Right lung (tissue), 5 donors: ENCODE data around the gene ST6GALNAC1. TPM values are rescaled to one million over a fixed set of nuclear protein-coding genes. Genes with fewer than 3 reads are reported as not detected.
A peak's percentile ranks its signal among the peaks of the same experiment; 100 is the strongest.
"Not testable (repeated sequence)": the region's sequence is repeated elsewhere in the genome, so short reads cannot be mapped to it uniquely, and the experiment has no call there.

ENCODE experiments used
- DNase-seq, 2 donors: peaks; one replicate each; pipeline ENCODE4 v3.0.0-alpha.2; 2013
- polyA plus RNA-seq, 5 donors: library from polyadenylated mRNA; unstranded; fragments of 120-200 nt; gene quantifications; one replicate each; pipeline versions ENCODE4 v1.2.1 to v1.2.3, GENCODE V29; 2013; ENCODE audit warnings: inconsistent platforms in 1 of 5, low replicate concordance in 1 of 5; ENCODE audit not compliant: insufficient read length in 5 of 5, insufficient read depth in 1 of 5

Gene ST6GALNAC1
- polyA plus RNA-seq, 5 donors: 2.2 to 4.2 (median 3.2) TPM

DNA sequence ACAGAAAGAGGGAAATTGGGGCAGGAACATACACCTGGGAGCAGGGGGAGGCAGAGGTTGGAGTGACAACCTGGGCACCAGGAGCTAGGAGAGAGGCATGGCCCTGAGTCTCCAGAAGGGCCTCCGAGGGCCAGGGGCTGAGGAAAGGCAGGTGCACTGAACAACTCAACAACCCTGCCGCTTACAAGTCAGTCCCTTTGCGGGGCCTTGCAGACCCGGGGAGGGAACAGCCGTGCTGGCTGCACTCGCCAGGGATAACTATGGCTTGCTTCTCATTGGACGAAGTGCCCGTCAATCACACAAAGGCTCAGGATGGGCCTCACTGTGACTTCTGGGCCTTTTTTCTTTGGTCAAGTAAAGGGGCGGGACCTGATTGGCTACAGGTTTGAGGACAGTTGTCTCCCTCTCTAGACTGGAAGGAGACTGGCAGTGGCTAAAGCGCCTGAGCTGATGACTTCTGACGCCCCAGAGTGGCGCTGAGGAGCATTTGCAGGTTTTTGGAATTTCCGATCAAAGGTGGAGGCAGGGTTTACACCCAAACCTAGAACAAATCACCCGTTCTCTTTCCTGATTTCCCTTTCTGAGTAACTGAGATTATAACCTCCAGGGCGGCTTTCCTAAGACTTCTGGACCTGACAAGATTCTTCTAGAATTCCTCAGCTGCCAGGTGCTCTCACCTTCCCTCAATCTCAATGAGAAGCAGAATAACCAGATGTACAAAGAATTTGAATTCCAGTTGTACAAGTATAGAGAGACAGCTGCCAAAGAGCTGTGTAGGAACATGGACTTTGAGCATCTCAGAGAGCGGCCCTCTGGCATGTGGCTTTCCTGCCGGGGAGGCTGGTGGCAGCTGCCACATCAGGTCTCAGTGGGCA is 30.3 kb downstream of the ST6GALNAC1 start:
- no peak for DNase-seq

DNA sequence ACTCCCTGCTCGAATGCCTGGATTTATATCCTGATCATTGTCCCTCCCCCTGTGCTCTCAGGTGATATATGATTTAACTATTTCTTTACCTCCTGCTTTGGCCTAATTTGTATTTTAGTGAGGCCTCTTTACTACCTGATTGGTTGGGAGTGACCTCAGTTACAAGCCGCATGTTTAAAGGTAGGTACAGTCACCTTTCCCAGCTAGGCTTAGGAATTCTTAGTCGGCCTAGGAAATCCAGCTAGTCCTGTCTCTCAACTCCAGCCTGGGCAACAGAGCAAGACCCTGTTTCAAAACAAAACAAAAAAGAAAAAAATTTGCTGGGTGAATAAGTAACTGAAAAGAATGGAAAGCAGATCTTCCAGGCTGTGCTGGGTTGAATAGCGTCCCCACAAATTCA is 31.1 kb downstream of the ST6GALNAC1 start:
- DNase-seq: no peak

GRCh38 chr17:76611758-76612157 is 31.8 kb downstream of the ST6GALNAC1 start:
- DNase-seq: no peak

GRCh38 chr17:76611080-76611749 is 32.3 kb downstream of the ST6GALNAC1 start:
- DNase-seq: not testable (repeated sequence)

GRCh38 chr17:76606685-76607084 is 36.9 kb downstream of the ST6GALNAC1 start:
- DNase-seq: not testable (repeated sequence)

- no peak for DNase-seq
Measured at GRCh38 chr17:76601065-76601464, 42.5 kb downstream of the ST6GALNAC1 start.

GRCh38 chr17:76599694-76600460 is 43.7 kb downstream of the ST6GALNAC1 start:
- DNase-seq: no peak

GRCh38 chr17:76598004-76598439 is 45.5 kb downstream of the ST6GALNAC1 start:
- DNase-seq: no peak

GRCh38 chr17:76597156-76598003 is 46.2 kb downstream of the ST6GALNAC1 start:
- DNase-seq: no peak

DNA sequence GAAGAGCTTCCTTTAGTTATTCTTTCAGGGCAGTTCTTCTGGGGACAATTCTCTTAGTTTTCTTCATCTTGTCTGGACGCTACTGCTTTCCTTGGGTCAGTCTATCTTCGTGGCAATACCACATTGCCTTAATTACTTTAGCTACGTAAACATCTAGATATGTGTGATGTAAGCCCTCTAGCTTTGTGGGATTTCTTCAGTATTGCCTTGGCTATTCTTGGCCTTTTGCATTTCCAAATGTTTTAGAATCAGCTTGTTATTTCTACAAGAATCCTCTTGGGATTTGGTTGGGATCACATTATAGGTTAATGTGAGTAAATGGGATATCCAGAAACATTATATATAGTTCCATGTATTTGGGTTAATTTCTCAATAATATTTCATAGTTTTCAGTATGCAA is 48.9 kb downstream of the ST6GALNAC1 start:
- DNase-seq: no peak

- DNase-seq: no peak
Measured at GRCh38 chr17:76593959-76594358, 49.6 kb downstream of the ST6GALNAC1 start.

- no peak for DNase-seq
Measured at GRCh38 chr17:76593384-76593826, 50.2 kb downstream of the ST6GALNAC1 start.

- no peak for DNase-seq
Measured at GRCh38 chr17:76588182-76588581, 55.4 kb downstream of the ST6GALNAC1 start.

- no peak for DNase-seq
Measured at GRCh38 chr17:76586741-76587487, 56.6 kb downstream of the ST6GALNAC1 start.

- DNase-seq: peak; percentile 39 to 47
Measured at GRCh38 chr17:76585649-76586593, 57.6 kb downstream of the ST6GALNAC1 start, which contains the start of gene ST6GALNAC2. Gene ST6GALNAC2, minus strand, starts transcription at chr17:76585860. Its CDS starts 52 bp downstream, at chr17:76585808.

- no peak for DNase-seq
Measured at GRCh38 chr17:76585033-76585648, 58.4 kb downstream of the ST6GALNAC1 start.

DNA sequence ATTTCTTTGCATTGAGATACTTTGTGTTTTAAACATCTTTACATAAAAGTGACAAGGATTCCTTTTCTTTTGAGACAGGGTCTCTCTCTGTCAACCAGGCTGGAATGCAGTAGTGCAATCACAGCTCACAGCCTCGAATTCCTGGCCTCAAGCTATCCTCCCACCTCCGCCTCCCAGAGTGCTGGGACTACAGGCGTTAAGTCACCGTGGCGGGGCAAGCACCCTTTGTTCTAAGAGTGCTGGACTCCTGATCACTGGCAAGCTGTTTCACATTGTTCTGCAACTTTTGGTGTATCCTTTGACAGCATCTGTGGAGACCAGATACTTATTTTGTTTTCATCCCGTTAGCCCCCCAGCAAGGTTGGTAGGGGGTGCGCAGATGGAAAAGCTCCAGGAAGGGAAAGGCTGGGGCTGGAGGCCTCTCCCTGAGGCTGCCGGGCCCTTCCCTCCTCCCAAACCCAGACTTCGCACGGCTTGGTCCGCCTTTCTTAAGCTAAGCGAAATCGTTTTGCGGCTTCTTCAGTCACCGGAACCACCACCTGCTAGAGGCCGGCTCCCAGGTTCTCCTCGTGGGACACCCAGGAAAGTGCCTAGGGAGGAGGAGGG is 59.0 kb downstream of the ST6GALNAC1 start:
- no peak for DNase-seq

- DNase-seq: no peak
Measured at GRCh38 chr17:76582660-76583059, 60.9 kb downstream of the ST6GALNAC1 start.
